Vagina (tissue), 2 donors: ENCODE data around the gene ACR. TPM values are rescaled to one million over a fixed set of nuclear protein-coding genes. Genes with fewer than 3 reads are reported as not detected.

Experiments used
- DNase-seq, 2 donors: peaks; one replicate each; pipeline ENCODE4 v3.0.0-alpha.2; 2017; ENCODE audit errors: extremely low spot score in 2 of 2
- H3K27ac ChIP-seq: fragments of 200-600 bp; sonication (generic); one replicate; pipeline ENCODE4 v1.5.1; 2019
- H3K27me3 ChIP-seq: fragments of 200-600 bp; sonication (generic); one replicate; pipeline ENCODE4 v1.5.1; 2019
- H3K36me3 ChIP-seq, 2 donors: fragments of 200-600 bp; sonication (generic); one replicate each; pipeline ENCODE4 v1.5.1; 2017 to 2019
- H3K4me1 ChIP-seq: fragments of 200-600 bp; sonication (generic); one replicate; pipeline ENCODE4 v1.5.1; 2019
- H3K4me3 ChIP-seq, 2 donors: fragments of 200-600 bp; sonication (generic); 1 replicate in 1 of 2; 2 replicates in 1 of 2; pipeline ENCODE4 v1.5.1; 2016 to 2019
- H3K9me3 ChIP-seq: fragments of 200-600 bp; sonication (generic); one replicate; pipeline ENCODE4 v1.5.1; 2019
- POLR2A ChIP-seq, 2 donors: fragments of 450-650 bp; IDR thresholded peaks; one replicate each; pipeline ENCODE4 v1.6.1; 2017; ENCODE audit warnings: antibody characterized with exemption in 2 of 2, mild to moderate bottlenecking in 2 of 2, moderate library complexity in 2 of 2
- POLR2AphosphoS5 ChIP-seq, 2 donors: sonication (generic); formaldehyde crosslinking; IDR thresholded peaks; one replicate each; pipeline ENCODE4 v1.9.0; 2017; ENCODE audit warnings: antibody characterized with exemption in 2 of 2, mild to moderate bottlenecking in 2 of 2, low read depth in 1 of 2; ENCODE audit not compliant: insufficient read depth in 1 of 2
- intact Hi-C: fragments of 100-400 bp; cut with DNase I; formaldehyde crosslinking; loops from one replicate; pipeline ENCODE4 v1.15.1; 2023
- total RNA-seq: library from RNA; depleted of rRNA; stranded (reverse); fragments of >200 nt; gene quantifications from one replicate; pipeline ENCODE4 v1.2.3, GENCODE V29; 2016
- TF ChIP-seq, protein P1 (sequence below), 3 experiments: fragments of 450-650 bp in 2 of 3; fragments of 200-600 bp in 1 of 3; sonication (generic) in 1 of 3; IDR thresholded peaks; one replicate each; pipeline ENCODE4 v1.5.1; 2017 to 2019; ENCODE audit warnings: antibody characterized with exemption in 3 of 3, mild to moderate bottlenecking in 2 of 3, moderate library complexity in 2 of 3

Gene ACR
- total RNA-seq, 1 donor from 2014 or later = not detected

DNA sequence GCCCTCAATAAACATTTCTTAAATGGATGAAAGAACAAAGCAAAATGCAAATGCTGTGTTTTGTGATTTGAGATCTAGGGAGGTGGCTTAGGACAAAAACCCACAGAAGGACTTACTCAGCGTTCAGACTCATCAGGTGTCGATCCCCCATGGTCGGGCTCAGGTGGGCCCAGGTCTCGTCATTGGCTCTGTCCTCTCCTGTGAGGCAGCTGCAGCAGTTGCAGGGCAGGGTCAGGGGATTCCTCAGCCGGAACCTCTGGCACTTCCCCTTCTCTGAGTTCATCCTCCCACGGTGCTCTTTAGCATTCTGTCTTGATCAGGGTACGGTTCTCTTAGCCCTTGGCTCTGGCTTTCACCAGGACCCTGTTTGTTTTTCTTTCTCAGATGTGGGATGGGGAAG, 14.0 kb upstream of the ACR start:
- H3K27me3 ChIP-seq = no peaks in the 10 kb centered on the region
- DNase-seq = no peak
- H3K27ac ChIP-seq = no peak overlapping the region
- no peaks in the 10 kb centered on the region for H3K9me3 ChIP-seq
- H3K4me1 ChIP-seq = no peaks in the 10 kb centered on the region
- intact Hi-C loops = no loop called here
- H3K4me3 ChIP-seq = no peak overlapping the region
- no peaks in the 10 kb centered on the region for H3K36me3 ChIP-seq
- TF ChIP-seq, protein P1, sequence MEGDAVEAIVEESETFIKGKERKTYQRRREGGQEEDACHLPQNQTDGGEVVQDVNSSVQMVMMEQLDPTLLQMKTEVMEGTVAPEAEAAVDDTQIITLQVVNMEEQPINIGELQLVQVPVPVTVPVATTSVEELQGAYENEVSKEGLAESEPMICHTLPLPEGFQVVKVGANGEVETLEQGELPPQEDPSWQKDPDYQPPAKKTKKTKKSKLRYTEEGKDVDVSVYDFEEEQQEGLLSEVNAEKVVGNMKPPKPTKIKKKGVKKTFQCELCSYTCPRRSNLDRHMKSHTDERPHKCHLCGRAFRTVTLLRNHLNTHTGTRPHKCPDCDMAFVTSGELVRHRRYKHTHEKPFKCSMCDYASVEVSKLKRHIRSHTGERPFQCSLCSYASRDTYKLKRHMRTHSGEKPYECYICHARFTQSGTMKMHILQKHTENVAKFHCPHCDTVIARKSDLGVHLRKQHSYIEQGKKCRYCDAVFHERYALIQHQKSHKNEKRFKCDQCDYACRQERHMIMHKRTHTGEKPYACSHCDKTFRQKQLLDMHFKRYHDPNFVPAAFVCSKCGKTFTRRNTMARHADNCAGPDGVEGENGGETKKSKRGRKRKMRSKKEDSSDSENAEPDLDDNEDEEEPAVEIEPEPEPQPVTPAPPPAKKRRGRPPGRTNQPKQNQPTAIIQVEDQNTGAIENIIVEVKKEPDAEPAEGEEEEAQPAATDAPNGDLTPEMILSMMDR (IDR thresholded peaks at IDR 0.05) = no peak
- TF ChIP-seq POLR2AphosphoS5 (IDR thresholded peaks at IDR 0.05; ENCODE audit: insufficient read depth in 1 of 2, low read depth in 1 of 2) (no peak), POLR2A (IDR thresholded peaks at IDR 0.05) (no peak)

DNA sequence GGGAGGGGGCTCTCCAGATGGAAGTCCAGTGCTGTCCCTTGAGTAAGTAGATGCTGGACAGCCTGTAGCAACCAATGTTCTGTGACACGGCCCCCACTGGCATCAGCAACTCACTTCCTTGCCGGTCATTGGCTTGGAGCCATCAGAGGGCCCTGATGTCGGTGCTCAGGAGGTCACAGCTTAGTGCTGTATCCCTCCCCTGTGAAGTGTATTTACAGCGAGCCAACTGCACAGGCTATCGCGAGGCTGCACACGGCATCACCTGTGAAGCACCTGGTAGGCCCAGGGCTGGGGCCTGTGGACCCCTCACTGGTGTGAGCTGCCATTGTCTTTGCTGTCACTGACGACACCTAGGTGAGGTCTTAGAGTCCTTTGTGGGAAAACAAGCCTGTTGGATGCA, 13.4 kb upstream of the ACR start:
- intact Hi-C loops = no loop called here
- no peak for DNase-seq
- Histone ChIP-seq H3K27me3 (no peaks in the 10 kb centered on the region), H3K36me3 (no peaks in the 10 kb centered on the region), H3K27ac (no peak overlapping the region), H3K4me1 (no peaks in the 10 kb centered on the region), H3K4me3 (no peak overlapping the region), H3K9me3 (no peaks in the 10 kb centered on the region)
- TF ChIP-seq POLR2AphosphoS5 (IDR thresholded peaks at IDR 0.05; ENCODE audit: insufficient read depth in 1 of 2, low read depth in 1 of 2) (no peak), POLR2A (IDR thresholded peaks at IDR 0.05) (no peak)
- TF ChIP-seq, protein P1 (IDR thresholded peaks at IDR 0.05) = no peak

DNA sequence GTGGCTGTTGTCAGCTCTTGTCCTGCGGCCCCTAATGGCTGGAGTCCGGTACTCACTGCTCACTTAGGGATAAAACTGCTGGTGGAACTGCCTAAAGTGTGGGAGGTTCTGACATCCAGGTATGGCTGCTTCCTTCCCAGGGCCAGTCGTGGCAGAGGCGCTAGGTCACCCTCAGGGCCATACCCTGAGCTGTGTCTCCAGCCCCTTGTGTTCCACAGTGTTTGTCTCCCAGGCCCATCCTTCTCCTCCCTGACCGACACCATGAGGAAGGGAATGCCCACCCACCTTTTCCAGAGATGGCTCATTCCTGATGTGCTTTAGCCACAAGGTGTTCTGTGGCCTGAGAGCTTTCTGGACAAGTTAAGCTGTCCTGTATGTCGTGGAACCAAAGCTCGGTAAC, 12.4 kb upstream of the ACR start:
- Histone ChIP-seq H3K4me1 (no peaks in the 10 kb centered on the region), H3K27me3 (no peaks in the 10 kb centered on the region), H3K36me3 (no peaks in the 10 kb centered on the region), H3K9me3 (no peaks in the 10 kb centered on the region), H3K4me3 (no peak overlapping the region), H3K27ac (no peak overlapping the region)
- TF ChIP-seq POLR2A (IDR thresholded peaks at IDR 0.05) (no peak), POLR2AphosphoS5 (IDR thresholded peaks at IDR 0.05; ENCODE audit: insufficient read depth in 1 of 2, low read depth in 1 of 2) (no peak)
- TF ChIP-seq, protein P1 (IDR thresholded peaks at IDR 0.05) = no peak
- DNase-seq = no peak
- intact Hi-C loops = no loop called here

DNA sequence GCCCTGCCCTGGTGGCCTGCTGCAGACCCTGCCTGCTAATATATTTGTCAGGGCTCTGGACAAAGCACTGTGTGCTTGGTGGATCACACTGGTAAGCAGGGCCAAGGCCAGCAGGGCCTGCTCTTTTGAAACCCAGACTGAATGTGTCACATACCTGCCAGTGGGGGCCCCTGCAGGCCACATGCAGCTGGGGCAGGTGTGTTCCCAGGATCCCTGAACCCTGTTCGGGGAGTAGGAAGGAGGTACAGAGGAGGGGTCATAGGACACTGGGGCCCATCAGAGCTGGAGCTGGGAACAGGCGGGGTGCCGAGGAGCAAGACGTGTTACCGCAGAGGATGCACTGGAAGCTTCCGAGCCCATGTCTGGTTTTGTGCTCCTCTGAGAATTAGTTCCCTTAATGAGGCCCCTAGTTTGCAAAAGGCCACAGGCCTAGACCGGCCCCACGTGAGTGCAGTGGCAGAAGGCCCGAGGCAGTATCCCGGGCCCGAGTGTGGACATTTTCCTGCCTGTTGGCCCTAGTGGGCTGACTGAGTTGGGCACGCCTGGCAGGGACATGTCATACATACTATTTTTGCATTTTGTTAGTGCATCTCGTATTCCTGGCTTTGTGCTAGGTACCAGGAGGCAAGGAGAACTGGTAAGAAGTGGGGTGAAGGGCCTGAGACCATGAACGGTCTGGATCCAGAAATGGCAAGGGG, 11.2 kb upstream of the ACR start:
- Histone ChIP-seq H3K27me3 (no peaks in the 10 kb centered on the region), H3K36me3 (no peaks in the 10 kb centered on the region), H3K4me3 (no peak overlapping the region), H3K27ac (no peak overlapping the region), H3K4me1 (peaks cover 5% of the 10 kb centered on the region), H3K9me3 (no peaks in the 10 kb centered on the region)
- no peak for TF ChIP-seq POLR2A (IDR thresholded peaks at IDR 0.05)
- TF ChIP-seq, protein P1 (IDR thresholded peaks at IDR 0.05) = no peak
- TF ChIP-seq POLR2AphosphoS5 (IDR thresholded peaks at IDR 0.05; ENCODE audit: insufficient read depth in 1 of 2, low read depth in 1 of 2) = no peak
- intact Hi-C loops = no loop called here
- no peak for DNase-seq

GRCh38 chr22:50727678-50728522, 10.1 kb upstream of the ACR start:
- no peak for DNase-seq
- no peak overlapping the region for H3K27ac ChIP-seq
- no peaks in the 10 kb centered on the region for H3K27me3 ChIP-seq
- intact Hi-C loops = no loop called here
- H3K9me3 ChIP-seq = no peaks in the 10 kb centered on the region
- H3K4me3 ChIP-seq = no peak overlapping the region
- H3K4me1 ChIP-seq = peaks cover 14% of the 10 kb centered on the region
- H3K36me3 ChIP-seq = no peaks in the 10 kb centered on the region
- no peak for TF ChIP-seq POLR2A (IDR thresholded peaks at IDR 0.05)
- TF ChIP-seq POLR2AphosphoS5 (IDR thresholded peaks at IDR 0.05; ENCODE audit: insufficient read depth in 1 of 2, low read depth in 1 of 2) = no peak
- TF ChIP-seq, protein P1 (IDR thresholded peaks at IDR 0.05) = no peak
